Activated CD4-positive, alpha-beta T cell treated with anti-CD3 and anti-CD28 coated beads, Interleukin-2, amount 10 ng/mL, durations not matched to agents 7 days and 5 days (primary cell): ENCODE measurements around the gene SNURF. TPM values are rescaled to one million over a fixed set of nuclear protein-coding genes. Genes with fewer than 3 reads are reported as not detected.
"Not testable (repeated sequence)": the region's sequence is repeated elsewhere in the genome, so short reads cannot be mapped to it uniquely, and the experiment has no call there.

Experiments
- CTCF ChIA-PET: fragments of 350-600 bp; sonication (Branson Sonifier 250); formaldehyde crosslinking; loops from one replicate; lab custom pipeline; 2021; ENCODE audit warnings: antibody characterized with exemption; lab: Charles Lee
- POLR2A ChIA-PET: fragments of 350-600 bp; sonication (Branson Sonifier 250); formaldehyde crosslinking; loops from one replicate; lab custom pipeline; 2021; ENCODE audit warnings: antibody characterized with exemption; lab: Charles Lee
- DNase-seq: peaks from one replicate; pipeline ENCODE4 v3.0.0-alpha.2; 2020
- H3K27ac Mint-ChIP-seq: one replicate; pipeline ENCODE4 v1.8.0; 2021; ENCODE audit warnings: mild to moderate bottlenecking, moderate library complexity, mixed read lengths
- H3K27me3 Mint-ChIP-seq: one replicate; pipeline ENCODE4 v1.8.0; 2021; ENCODE audit warnings: mixed read lengths
- H3K36me3 Mint-ChIP-seq: one replicate; pipeline ENCODE4 v1.8.0; 2021; ENCODE audit warnings: low read depth, mixed read lengths
- H3K4me1 Mint-ChIP-seq: one replicate; pipeline ENCODE4 v1.8.0; 2021; ENCODE audit warnings: mixed read lengths
- H3K4me3 Mint-ChIP-seq: one replicate; pipeline ENCODE4 v1.8.0; 2021; ENCODE audit warnings: mild to moderate bottlenecking, moderate library complexity, mixed read lengths
- H3K9me3 Mint-ChIP-seq: one replicate; pipeline ENCODE4 v1.8.0; 2021; ENCODE audit warnings: mixed read lengths
- total RNA-seq, 2 experiments: library from RNA; stranded (reverse); gene quantifications; one replicate each; pipeline ENCODE4 v1.2.3, GENCODE V29; 2021

SNURF gene
- total RNA-seq, 2 experiments from 2014 or later = 7.3 to 16.3 TPM

DNA sequence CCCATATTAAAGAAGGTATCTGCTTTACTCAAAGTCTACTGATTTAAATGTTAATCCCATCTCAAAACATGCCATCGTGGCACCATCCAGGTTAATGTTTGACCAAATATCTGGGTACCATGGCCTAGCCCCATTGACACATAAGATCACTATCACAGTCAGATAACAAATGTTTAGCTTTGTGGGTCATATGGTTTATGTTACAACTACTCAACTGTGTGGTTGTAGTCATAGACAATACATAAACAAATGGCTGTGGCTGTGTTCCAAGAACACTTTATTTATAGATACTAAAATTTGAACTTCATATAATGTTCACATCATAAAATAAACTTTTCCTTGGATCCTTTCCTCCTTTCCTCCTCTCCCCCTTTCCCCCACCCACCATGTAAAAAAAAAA, 9.8 kb upstream of the SNURF start:
- Mint-ChIP-seq H3K27ac (no peak overlapping the region), H3K27me3 (no peaks in the 10 kb centered on the region), H3K4me1 (no peaks in the 10 kb centered on the region), H3K4me3 (no peak overlapping the region), H3K9me3 (peaks cover 18% of the 10 kb centered on the region), H3K36me3 (no peaks in the 10 kb centered on the region)
- ChIA-PET CTCF (interaction anchor here (0.8 kb wide), 1 partner anchor 218 kb away, joined by 3 read pairs; no protein-coding TSS in a partner anchor), POLR2A (no interaction called here)
- no peak for DNase-seq

- no peak for DNase-seq
- no peaks in the 10 kb centered on the region for H3K27me3 Mint-ChIP-seq
- POLR2A ChIA-PET = no interaction called here
- H3K27ac Mint-ChIP-seq = no peak overlapping the region
- no peak overlapping the region for H3K4me3 Mint-ChIP-seq
- peaks cover 15% of the 10 kb centered on the region for H3K9me3 Mint-ChIP-seq
- H3K4me1 Mint-ChIP-seq = no peaks in the 10 kb centered on the region
- H3K36me3 Mint-ChIP-seq = no peaks in the 10 kb centered on the region
- CTCF ChIA-PET = interaction anchor here (0.6 to 0.8 kb wide), 2 partner anchors 217 to 762 kb away, joined by 3 read pairs; no protein-coding TSS in a partner anchor
Observed at GRCh38 chr15:24945711-24946110, 9.1 kb upstream of the SNURF start.

DNA sequence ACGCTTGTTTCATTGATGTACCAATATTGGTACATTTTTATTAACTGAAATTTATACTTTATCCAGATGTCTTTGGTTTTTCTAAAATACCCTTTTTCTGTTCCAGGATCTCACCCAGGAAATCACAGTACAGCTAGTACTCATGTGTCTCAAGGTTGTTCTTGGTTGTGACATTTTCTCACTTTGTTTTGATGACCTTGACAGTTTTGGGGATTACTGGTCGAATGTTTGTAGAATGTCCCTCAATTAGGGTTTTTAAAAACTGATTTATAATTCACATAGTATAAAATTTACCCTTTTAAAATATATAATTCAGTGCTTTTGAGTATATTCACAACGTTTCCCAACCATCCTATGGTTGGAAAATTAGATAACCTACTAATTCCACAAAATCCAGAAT, 6.3 kb upstream of the SNURF start:
- POLR2A ChIA-PET = no interaction called here
- peaks cover 9% of the 10 kb centered on the region for H3K9me3 Mint-ChIP-seq

GRCh38 chr15:24955531-24955921, 739 bp downstream of the SNURF start:
- DNase-seq = peak; percentile 7
- peaks cover 17% of the 10 kb centered on the region for H3K9me3 Mint-ChIP-seq
- peak overlapping the region; percentile 98 for H3K27ac Mint-ChIP-seq

More for the DNA sequence above, 6.3 kb upstream of the SNURF start:
- H3K4me1 Mint-ChIP-seq = no peaks in the 10 kb centered on the region
- H3K27ac Mint-ChIP-seq = no peak overlapping the region
- H3K36me3 Mint-ChIP-seq = no peaks in the 10 kb centered on the region
- no peak for DNase-seq
- CTCF ChIA-PET = no interaction called here
- no peak overlapping the region for H3K4me3 Mint-ChIP-seq
- H3K27me3 Mint-ChIP-seq = no peaks in the 10 kb centered on the region

GRCh38 chr15:24956111-24956838, 1.5 kb downstream of the SNURF start:
- ChIA-PET POLR2A (no interaction called here), CTCF (interaction anchor here (0.6 kb wide), 2 partner anchors 22 to 53 kb away, joined by 3 to 4 read pairs; no protein-coding TSS in a partner anchor)
- Mint-ChIP-seq H3K4me1 (peaks cover 17% of the 10 kb centered on the region), H3K27me3 (no peaks in the 10 kb centered on the region), H3K4me3 (peak overlapping the region; percentile 84), H3K36me3 (peaks cover 26% of the 10 kb centered on the region), H3K27ac (peak overlapping the region; percentile 98), H3K9me3 (peaks cover 17% of the 10 kb centered on the region)
- peak; percentile 79 for DNase-seq

More at GRCh38 chr15:24955531-24955921, 739 bp downstream of the SNURF start:
- ChIA-PET POLR2A (no interaction called here), CTCF (interaction anchor here (0.6 kb wide), 2 partner anchors 23 to 52 kb away, joined by 3 to 4 read pairs; no protein-coding TSS in a partner anchor)
- Mint-ChIP-seq H3K36me3 (peaks cover 20% of the 10 kb centered on the region), H3K27me3 (no peaks in the 10 kb centered on the region), H3K4me1 (peaks cover 17% of the 10 kb centered on the region), H3K4me3 (peak overlapping the region; percentile 84)

DNA sequence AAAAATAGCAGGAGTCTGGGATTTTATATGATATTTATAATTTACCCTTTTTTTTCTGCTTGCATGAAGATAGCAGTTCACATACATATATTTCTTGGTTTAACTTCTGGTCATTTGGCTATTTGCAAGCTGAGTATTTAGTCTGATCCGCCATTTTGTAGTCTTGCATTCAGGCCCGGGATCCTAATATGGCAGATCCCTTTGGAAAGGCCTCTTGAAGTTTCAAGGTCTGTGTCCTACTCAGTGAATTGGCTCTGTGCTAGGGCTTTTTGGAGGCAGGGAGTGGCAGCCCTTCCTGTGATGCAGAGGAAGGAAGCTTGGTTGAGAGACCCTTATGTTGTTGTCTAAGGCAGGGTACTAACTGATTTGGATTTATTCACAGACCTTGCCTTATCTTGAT, 2.9 kb downstream of the SNURF start:
- Mint-ChIP-seq H3K4me1 (peaks cover 17% of the 10 kb centered on the region), H3K27me3 (no peaks in the 10 kb centered on the region), H3K4me3 (peak overlapping the region; percentile 34), H3K36me3 (peaks cover 30% of the 10 kb centered on the region), H3K27ac (no peak overlapping the region), H3K9me3 (peaks cover 21% of the 10 kb centered on the region)
- ChIA-PET CTCF (interaction anchor here (0.6 kb wide), 2 partner anchors 144 to 419 kb away, joined by 3 read pairs; no protein-coding TSS in a partner anchor), POLR2A (interaction anchor here (0.6 kb wide), 1 partner anchor 159 kb away, joined by 3 read pairs; no protein-coding TSS in a partner anchor)
- no peak for DNase-seq

DNA sequence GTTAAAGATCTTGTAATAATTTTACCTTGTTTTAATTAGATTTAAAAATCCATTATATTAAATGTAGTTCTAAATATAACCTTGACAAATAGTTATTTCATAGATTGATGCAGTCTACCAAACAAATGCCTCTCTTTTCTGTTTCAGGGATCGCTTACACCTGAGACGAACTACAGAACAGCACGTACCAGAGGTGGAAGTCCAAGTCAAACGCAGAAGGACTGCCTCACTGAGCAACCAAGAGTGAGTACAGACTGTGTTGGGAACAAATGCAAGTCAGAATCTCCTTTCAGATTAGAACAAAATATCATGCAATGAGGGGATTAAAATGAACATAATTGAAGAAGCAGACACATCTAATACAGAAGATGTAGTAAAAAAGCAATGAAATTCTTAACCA, 7.2 kb downstream of the SNURF start:
- DNase-seq = no peak
- Mint-ChIP-seq H3K27me3 (no peaks in the 10 kb centered on the region), H3K4me3 (no peak overlapping the region), H3K27ac (no peak overlapping the region), H3K36me3 (peaks cover 63% of the 10 kb centered on the region), H3K4me1 (peaks cover 9% of the 10 kb centered on the region), H3K9me3 (peaks cover 41% of the 10 kb centered on the region)
- CTCF ChIA-PET = no interaction called here
- POLR2A ChIA-PET = no interaction called here

DNA sequence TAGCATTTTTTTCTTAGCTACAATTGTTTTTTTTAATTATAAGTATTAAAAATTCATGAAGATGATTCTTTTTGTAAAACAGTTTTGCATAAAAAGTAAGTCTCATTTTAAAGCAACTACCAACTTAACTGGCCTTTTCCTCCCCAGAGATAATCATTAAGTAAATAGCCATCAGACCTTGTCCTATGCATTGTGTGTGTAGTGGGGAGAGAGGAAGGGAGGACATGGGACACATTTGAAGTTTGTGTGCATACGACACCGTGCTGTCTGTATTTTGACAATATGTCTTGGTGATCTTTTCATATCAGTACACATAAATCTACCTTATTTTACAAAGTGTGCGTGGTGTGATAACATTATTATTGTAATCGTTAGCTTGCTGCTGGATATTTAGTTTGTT, 8.1 kb downstream of the SNURF start:
- no peak for DNase-seq
- Mint-ChIP-seq H3K36me3 (peaks cover 68% of the 10 kb centered on the region), H3K9me3 (peaks cover 39% of the 10 kb centered on the region), H3K4me3 (no peak overlapping the region), H3K27ac (no peak overlapping the region), H3K27me3 (no peaks in the 10 kb centered on the region), H3K4me1 (peaks cover 4% of the 10 kb centered on the region)
- POLR2A ChIA-PET = no interaction called here
- CTCF ChIA-PET = no interaction called here

DNA sequence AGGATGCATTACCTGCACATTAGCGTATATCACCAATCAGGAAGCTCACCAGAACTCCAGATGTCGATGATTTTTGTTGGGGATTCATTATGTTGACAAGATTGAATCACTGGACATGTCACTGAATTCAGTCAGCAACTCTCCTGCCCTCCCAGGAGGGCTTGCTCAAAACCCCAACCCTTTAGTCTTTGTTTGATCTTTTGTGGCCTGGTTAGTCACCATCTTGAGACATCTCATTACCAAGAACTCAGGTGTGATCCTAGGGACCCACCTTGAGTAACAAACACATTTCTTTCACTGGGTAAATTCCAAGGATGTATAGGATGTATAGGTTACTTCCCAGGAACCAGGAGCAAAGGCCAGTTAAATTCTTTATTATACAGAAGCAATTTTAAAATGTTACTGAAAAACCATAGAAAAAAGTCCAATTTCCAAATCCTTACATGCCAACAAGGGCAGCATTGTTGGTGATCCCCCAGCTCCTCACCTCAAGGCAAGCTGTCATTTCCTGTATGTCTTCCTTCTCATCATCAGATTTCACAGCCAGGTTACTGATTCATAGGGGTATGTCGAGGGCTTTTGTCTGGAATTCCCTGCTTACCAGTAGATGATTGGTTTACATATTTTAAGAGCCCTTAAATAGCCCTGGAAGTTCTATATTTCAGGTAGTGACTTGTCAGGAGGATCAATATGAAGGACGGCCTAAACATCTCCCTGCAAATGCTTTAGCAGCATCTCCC, 11.7 kb downstream of the SNURF start:
- Mint-ChIP-seq H3K36me3 (peaks cover 62% of the 10 kb centered on the region), H3K4me1 (no peaks in the 10 kb centered on the region), H3K27ac (no peak overlapping the region), H3K4me3 (no peak overlapping the region), H3K9me3 (peaks cover 35% of the 10 kb centered on the region), H3K27me3 (no peaks in the 10 kb centered on the region)
- POLR2A ChIA-PET = no interaction called here
- CTCF ChIA-PET = no interaction called here
- DNase-seq = no peak

DNA sequence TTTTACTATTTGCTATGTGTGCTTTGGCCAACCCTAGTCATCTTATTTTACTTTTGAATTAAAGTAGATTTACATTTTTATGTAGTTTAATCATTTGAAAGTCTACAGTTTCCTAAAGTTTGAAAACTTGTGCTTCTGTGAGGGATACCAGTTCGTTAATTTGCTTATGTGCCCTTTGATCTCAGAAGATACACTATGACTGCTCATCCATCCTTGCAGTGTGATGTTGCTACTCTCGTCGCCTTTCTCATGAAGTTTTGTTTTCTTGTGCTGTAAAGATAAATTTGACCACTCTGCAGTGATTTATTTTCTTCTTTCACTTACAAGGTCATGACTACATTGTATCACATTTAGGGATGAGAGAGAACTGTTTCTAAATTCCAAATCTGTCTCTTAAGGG, 16.3 kb downstream of the SNURF start:
- Mint-ChIP-seq H3K36me3 (peaks cover 65% of the 10 kb centered on the region), H3K4me3 (no peak overlapping the region), H3K27ac (no peak overlapping the region), H3K27me3 (no peaks in the 10 kb centered on the region), H3K9me3 (peaks cover 34% of the 10 kb centered on the region), H3K4me1 (no peaks in the 10 kb centered on the region)
- DNase-seq = no peak
- ChIA-PET CTCF (no interaction called here), POLR2A (no interaction called here)

GRCh38 chr15:24971772-24972171, 17.0 kb downstream of the SNURF start:
- no peak overlapping the region for H3K4me3 Mint-ChIP-seq
- no peak overlapping the region for H3K27ac Mint-ChIP-seq
- ChIA-PET POLR2A (no interaction called here), CTCF (no interaction called here)
- peaks cover 65% of the 10 kb centered on the region for H3K36me3 Mint-ChIP-seq
- H3K27me3 Mint-ChIP-seq = no peaks in the 10 kb centered on the region
- H3K4me1 Mint-ChIP-seq = no peaks in the 10 kb centered on the region
- peaks cover 34% of the 10 kb centered on the region for H3K9me3 Mint-ChIP-seq
- DNase-seq = no peak

- POLR2A ChIA-PET = not testable (repeated sequence)
- peaks cover 33% of the 10 kb centered on the region for H3K9me3 Mint-ChIP-seq
Observed at GRCh38 chr15:24972707-24973106, 17.9 kb downstream of the SNURF start.

GRCh38 chr15:24976932-24977331, 22.1 kb downstream of the SNURF start:
- Mint-ChIP-seq H3K9me3 (peaks cover 42% of the 10 kb centered on the region), H3K4me1 (no peaks in the 10 kb centered on the region), H3K36me3 (peaks cover 73% of the 10 kb centered on the region), H3K4me3 (no peak overlapping the region), H3K27ac (no peak overlapping the region), H3K27me3 (no peaks in the 10 kb centered on the region)
- ChIA-PET CTCF (no interaction called here), POLR2A (no interaction called here)
- DNase-seq = no peak

More at GRCh38 chr15:24972707-24973106, 17.9 kb downstream of the SNURF start:
- DNase-seq, CTCF ChIA-PET, H3K4me1 Mint-ChIP-seq, H3K27ac Mint-ChIP-seq, H3K27me3 Mint-ChIP-seq, H3K4me3 Mint-ChIP-seq: not testable (repeated sequence)
- H3K36me3 Mint-ChIP-seq = peaks cover 65% of the 10 kb centered on the region
